IPS-18a (cell line): ENCODE results near the gene COX7C.

ENCODE experiments used
- H3K27ac ChIP-seq: one replicate; pipeline ENCODE4 v1.5.1; 2013; ENCODE audit warnings: low read length
- H3K27me3 ChIP-seq: one replicate; pipeline ENCODE4 v1.6.1; 2013; ENCODE audit warnings: mild to moderate bottlenecking, low read length; ENCODE audit not compliant: control insufficient read depth, insufficient read depth
- H3K36me3 ChIP-seq: one replicate; pipeline ENCODE4 v1.6.1; 2013; ENCODE audit warnings: low read depth, low read length; ENCODE audit not compliant: control insufficient read depth
- H3K4me1 ChIP-seq: one replicate; pipeline ENCODE4 v1.6.1; 2013; ENCODE audit warnings: low read depth, low read length; ENCODE audit not compliant: control insufficient read depth
- H3K4me3 ChIP-seq: one replicate; pipeline ENCODE4 v1.5.1; 2013; ENCODE audit warnings: low read length
- H3K9ac ChIP-seq: one replicate; pipeline ENCODE4 v1.6.1; 2013; ENCODE audit warnings: mild to moderate bottlenecking, low read length, moderate library complexity
- H3K9me3 ChIP-seq: one replicate; pipeline ENCODE4 v1.6.1; 2013; ENCODE audit warnings: low read depth, low read length; ENCODE audit not compliant: control insufficient read depth

COX7C gene

GRCh38 chr5:86665984-86666760, 48.4 kb downstream of the COX7C start:
- no peaks in the 10 kb centered on the region for H3K4me1 ChIP-seq
- no peaks in the 10 kb centered on the region for H3K27me3 ChIP-seq
- no peak overlapping the region for H3K27ac ChIP-seq
- no peaks in the 10 kb centered on the region for H3K9me3 ChIP-seq
- no peaks in the 10 kb centered on the region for H3K36me3 ChIP-seq
- no peak overlapping the region for H3K4me3 ChIP-seq
- no peak overlapping the region for H3K9ac ChIP-seq

- no peaks in the 10 kb centered on the region for H3K36me3 ChIP-seq
- H3K9me3 ChIP-seq: no peaks in the 10 kb centered on the region
- H3K4me3 ChIP-seq: no peak overlapping the region
- no peaks in the 10 kb centered on the region for H3K4me1 ChIP-seq
- no peaks in the 10 kb centered on the region for H3K27me3 ChIP-seq
- H3K27ac ChIP-seq: no peak overlapping the region
- H3K9ac ChIP-seq: no peak overlapping the region
These were observed 49.2 kb downstream of the COX7C start for GRCh38 chr5:86666981-86667380.
